Ishikawa (cell line): ENCODE data around the gene HMCN1.

Source experiments
- CEBPB ChIP-seq: IDR thresholded peaks from 2 replicates; pipeline ENCODE4 v1.6.1; 2012
- CREB1 ChIP-seq: IDR thresholded peaks from 2 replicates; pipeline ENCODE4 v1.6.1; 2012; ENCODE audit warnings: low read depth
- EGR1 ChIP-seq: IDR thresholded peaks from 2 replicates; pipeline ENCODE4 v1.6.1; 2012
- EP300 ChIP-seq: IDR thresholded peaks from 2 replicates; pipeline ENCODE4 v1.6.1; 2012; ENCODE audit warnings: borderline replicate concordance
- FOXM1 ChIP-seq: IDR thresholded peaks from 2 replicates; pipeline ENCODE4 v1.6.1; 2012; ENCODE audit warnings: low read depth, borderline replicate concordance
- MAX ChIP-seq: IDR thresholded peaks from 2 replicates; pipeline ENCODE4 v1.6.1; 2012
- NFIC ChIP-seq: IDR thresholded peaks from 2 replicates; pipeline ENCODE4 v1.6.1; 2012
- RAD21 ChIP-seq: IDR thresholded peaks from 2 replicates; pipeline ENCODE4 v1.6.1; 2012; ENCODE audit warnings: low read depth
- REST ChIP-seq: IDR thresholded peaks from 2 replicates; pipeline ENCODE4 v1.6.1; 2012; ENCODE audit warnings: low read depth, mild to moderate bottlenecking
- TAF1 ChIP-seq: IDR thresholded peaks from 2 replicates; pipeline ENCODE4 v1.6.1; 2012; ENCODE audit warnings: low read depth, mild to moderate bottlenecking
- TCF12 ChIP-seq: IDR thresholded peaks from 2 replicates; pipeline ENCODE4 v1.6.1; 2012; ENCODE audit warnings: low read depth
- TEAD4 ChIP-seq: IDR thresholded peaks from 2 replicates; pipeline ENCODE4 v1.6.1; 2012
- USF1 ChIP-seq: IDR thresholded peaks from 2 replicates; pipeline ENCODE4 v1.6.1; 2012
- YY1 ChIP-seq: IDR thresholded peaks from 2 replicates; pipeline ENCODE4 v1.6.1; 2012; ENCODE audit warnings: low read depth

- no peak for TF ChIP-seq TAF1
- no peak for TF ChIP-seq FOXM1
- no peak for TF ChIP-seq REST
- no peak for TF ChIP-seq NFIC
- no peak for TF ChIP-seq CEBPB
- TF ChIP-seq EP300: no peak
- TF ChIP-seq YY1: no peak
- no peak for TF ChIP-seq TCF12
- TF ChIP-seq TEAD4: no peak
- TF ChIP-seq MAX: no peak
- TF ChIP-seq CREB1: no peak
- TF ChIP-seq USF1: no peak
- TF ChIP-seq RAD21: no peak
- no peak for TF ChIP-seq EGR1
Measured at GRCh38 chr1:185722098-185722497, 12.1 kb upstream of the HMCN1 start.
